GM21526 (cell line): ENCODE results near the gene BBOX1.
A peak's percentile ranks its signal among the peaks of the same experiment; 100 is the strongest.
"Not testable (repeated sequence)": the region's sequence is repeated elsewhere in the genome, so short reads cannot be mapped to it uniquely, and the experiment has no call there.

ENCODE experiments used
- ATAC-seq: cut with Tn5 transposase; IDR thresholded peaks from one replicate; pipeline ENCODE4 v1.9.1; 2021; ENCODE audit warnings: moderate library complexity; ENCODE audit not compliant: unreplicated experiment, low FRiP score

BBOX1 gene

GRCh38 chr11:27120211-27120610 is 79.6 kb downstream of the BBOX1 start:
- no peak for ATAC-seq

GRCh38 chr11:27122001-27122400 is 81.4 kb downstream of the BBOX1 start:
- no peak for ATAC-seq

DNA sequence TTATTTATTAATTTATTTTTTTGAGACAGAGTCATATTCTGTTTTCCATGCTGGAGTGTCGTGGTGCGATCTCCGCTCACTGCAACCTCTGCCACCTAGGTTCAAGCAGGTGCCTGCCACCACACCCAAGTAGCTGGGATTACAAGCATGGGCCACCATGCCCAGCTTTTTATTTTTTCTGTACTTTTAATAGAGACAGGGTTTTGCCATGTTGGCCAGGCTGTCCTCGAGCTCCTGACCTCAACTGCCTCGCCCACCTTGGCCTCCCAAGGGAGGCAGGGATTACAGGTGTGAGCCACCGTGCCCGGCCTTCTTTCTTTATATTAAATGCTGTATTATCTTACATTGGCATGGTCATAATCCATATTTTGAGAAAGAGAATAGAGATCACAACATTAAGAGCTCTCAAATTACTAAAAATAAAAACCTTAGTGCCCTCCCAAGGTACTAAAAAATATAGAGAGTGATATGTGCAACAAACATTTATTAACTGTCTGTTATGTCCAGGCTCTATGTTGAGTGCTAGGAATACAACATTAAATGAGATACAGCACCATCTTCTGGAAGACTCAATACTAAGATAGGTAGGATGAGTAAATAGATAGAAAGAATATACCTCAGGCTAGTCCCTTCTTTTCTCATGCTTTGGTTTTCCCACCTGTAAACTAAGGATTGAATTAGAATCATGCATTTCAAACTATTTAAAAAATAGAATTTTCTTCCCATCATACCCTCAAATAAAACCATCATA is 84.1 kb downstream of the BBOX1 start:
- ATAC-seq, result no peak

DNA sequence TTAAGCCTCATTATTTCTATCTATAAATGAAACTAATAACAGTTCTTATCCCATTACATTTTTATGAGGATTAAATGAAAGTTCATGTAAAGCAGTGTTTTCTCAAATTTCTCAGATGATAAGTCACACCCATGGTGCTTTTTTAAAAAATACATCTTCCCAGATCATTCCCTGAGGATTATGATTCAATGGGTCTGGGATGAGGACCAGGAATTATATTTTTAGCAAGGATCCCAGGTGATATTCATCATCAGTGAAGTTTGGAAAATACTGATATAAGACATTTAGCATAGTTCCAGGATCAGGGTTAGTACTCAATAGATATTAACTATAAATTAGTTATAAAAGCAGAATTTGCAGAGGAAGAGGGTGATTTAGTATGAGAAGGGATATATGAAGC is 89.1 kb downstream of the BBOX1 start:
- ATAC-seq, result no peak

DNA sequence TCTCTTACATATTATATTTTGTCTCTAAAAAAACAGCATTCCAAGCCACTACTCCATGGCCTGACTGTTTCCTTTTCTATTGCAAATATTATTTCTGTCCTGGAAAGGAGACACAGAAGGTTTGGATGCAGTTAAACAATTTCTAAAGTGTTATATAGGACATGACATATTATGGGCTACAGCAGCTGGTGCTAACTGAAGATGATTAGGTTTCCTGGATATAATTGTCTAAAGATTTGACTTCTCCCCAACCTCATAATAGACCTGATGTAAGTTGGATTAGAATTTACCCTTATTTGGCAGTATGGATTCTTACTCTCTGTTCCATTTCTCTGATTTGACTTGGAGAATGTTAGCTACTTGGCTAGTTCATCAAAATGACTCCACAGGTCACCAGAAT is 90.2 kb downstream of the BBOX1 start:
- no peak for ATAC-seq

DNA sequence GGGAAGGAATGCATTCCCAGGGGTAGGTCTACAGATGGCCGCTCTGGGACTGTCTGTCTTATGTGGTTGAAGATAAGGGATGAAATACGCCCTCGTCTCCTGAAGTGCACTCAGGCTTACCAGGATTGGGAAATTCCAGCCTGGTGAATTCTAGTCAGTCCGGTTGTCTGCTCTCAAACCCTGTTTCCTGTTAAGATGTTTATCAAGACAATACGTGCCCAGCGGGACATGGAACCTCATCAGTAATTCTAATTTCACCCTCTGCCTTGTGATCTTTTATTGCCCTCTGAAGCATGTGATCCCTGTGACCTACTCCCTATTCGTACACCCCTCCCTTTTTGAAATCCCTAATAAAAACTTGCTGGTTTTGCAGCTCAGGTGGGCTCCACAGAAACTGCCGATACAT is 95.3 kb downstream of the BBOX1 start:
- not testable (repeated sequence) for ATAC-seq

DNA sequence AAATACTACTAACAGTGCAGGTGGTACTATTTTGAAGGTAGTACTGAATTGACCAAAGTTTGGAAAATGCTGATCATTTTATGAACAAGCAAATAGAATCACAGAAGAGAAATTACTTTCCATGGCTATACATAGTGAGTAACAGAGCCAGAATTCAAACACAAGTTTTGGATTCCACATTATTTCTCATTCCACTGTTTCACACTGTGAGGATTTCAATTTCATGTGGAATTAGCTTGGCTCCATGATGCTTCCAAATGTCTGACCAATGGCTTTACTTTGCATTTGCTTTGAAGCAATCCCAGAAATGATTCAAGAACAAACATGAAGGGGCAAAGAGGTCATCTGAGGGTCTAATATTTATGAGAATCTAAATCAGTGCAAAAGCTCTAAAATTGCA is 98.1 kb downstream of the BBOX1 start:
- no peak for ATAC-seq

GRCh38 chr11:27139742-27140367 is 99.2 kb downstream of the BBOX1 start:
- ATAC-seq, result no peak

DNA sequence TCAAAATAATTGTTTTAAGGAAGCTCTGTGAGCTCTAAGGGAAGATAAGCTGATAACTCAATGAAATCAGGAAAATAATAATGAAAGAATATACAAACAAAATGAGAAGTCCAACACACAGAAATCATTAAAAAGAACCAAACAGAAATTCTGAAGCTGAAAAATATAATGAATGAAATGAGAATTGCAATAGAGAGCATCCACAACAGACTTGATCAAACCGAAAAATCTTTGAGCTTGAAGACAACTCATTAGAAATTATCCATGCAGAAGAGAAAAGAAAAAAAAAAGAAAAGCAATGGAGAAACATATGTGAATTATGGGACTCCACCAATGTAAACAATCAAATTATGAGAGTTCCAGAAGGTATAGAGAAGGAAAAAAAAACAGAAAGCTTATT is 101.0 kb downstream of the BBOX1 start:
- no peak for ATAC-seq

- no peak for ATAC-seq
Measured at GRCh38 chr11:27147916-27148315, 107.3 kb downstream of the BBOX1 start.

DNA sequence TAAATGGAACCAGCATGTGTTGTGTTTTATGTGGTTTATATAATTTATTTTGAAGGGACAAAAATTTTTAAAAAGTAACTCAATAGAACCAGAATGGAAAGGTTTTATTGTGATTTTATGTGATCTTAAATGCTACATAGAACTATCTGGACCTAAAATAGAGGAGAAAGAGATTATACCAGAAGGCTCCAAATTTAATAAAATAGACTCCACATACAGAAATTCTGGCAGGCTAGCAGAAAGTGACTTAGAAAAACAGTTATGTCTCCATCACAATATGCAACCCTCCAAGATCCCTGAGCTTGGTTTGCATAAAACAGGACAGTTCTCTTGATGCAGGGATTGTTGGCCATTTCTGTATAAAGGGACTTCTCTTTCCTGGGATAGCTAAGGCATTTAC is 107.9 kb downstream of the BBOX1 start:
- ATAC-seq, result no peak

DNA sequence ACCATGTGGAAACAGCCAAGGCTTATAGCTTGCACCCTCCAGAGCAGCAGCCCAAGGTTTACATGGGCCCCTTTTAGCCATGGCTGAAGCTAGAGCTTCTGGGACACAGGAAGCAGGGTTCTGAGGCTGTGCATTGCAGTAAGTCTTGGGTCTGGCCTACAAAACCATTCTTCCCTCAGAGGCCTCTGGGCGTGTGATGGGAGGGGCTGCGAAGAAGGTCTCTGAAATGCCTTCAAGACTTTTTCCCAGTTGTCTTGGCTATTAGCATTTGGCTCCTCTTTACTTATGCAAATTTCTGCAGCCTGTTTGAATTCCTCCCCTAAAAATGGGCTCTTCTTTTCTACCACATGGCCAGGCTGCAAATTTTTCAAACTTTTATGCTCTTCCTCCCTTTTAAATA is 109.5 kb downstream of the BBOX1 start:
- no peak for ATAC-seq

DNA sequence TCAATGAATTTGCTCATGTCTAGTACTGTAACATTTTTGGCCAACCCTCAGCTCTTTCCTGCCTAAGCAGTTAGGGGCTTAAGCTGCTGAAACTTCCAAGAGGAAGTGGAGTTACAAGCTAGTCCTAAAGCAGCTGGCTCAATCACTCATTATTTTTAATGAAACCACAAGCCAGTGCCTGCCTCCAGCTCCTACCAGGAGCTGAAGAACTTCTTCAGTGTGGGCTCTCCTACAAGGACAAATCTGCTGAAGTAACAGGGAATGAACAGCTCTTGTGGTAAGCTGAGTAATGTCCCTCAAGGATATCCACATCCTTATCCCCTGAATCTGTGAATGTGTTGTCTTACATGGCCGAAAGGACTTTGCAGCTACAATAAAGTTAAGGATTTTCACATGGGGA is 112.5 kb downstream of the BBOX1 start:
- no peak for ATAC-seq

DNA sequence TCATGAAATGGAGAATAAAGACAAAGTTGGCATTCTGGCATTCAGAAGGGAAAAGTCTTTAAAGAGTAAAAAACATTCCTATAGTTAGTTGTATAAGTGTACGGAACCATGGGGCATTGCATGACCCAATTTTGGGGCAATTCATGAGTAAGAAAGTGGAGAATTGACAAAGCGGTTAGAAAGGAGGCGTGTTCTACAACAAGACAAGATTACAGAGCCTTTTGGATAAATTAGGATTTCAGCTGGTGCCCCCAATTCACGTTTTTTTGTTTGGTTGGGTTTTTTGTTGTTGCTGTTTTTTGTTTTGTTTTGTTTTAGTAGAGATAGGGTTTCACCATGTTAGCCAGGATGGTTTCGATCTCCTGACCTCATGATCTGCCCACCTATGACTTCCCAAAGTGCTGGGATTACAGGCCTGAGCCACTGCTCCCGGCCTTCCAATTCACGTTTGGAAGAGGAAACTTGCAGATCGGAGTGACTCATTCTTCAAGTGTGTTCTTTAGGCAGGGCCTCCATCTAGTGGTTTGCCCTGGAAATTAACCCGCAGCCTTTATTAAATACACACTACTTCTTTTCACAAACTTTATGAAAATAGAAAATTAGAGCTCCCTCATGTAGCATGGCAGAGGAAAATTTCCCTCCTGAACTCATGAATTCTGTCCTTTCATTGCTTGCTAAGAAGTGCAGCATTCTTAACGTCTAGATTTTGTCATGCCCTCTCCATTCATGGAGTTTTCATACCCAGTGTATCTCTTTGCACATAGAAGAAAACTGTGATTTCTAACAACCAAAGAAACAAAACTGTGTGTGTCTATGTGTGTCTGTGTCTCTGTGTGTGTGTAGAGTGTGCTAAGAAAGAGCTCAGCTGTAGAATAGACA is 118.1 kb downstream of the BBOX1 start:
- ATAC-seq, result peak; percentile 87

- no peak for ATAC-seq
Measured at GRCh38 chr11:27159335-27159679, 118.7 kb downstream of the BBOX1 start.

GRCh38 chr11:27161071-27161470 is 120.5 kb downstream of the BBOX1 start:
- ATAC-seq, result no peak

GRCh38 chr11:27162237-27162636 is 121.6 kb downstream of the BBOX1 start:
- no peak for ATAC-seq

DNA sequence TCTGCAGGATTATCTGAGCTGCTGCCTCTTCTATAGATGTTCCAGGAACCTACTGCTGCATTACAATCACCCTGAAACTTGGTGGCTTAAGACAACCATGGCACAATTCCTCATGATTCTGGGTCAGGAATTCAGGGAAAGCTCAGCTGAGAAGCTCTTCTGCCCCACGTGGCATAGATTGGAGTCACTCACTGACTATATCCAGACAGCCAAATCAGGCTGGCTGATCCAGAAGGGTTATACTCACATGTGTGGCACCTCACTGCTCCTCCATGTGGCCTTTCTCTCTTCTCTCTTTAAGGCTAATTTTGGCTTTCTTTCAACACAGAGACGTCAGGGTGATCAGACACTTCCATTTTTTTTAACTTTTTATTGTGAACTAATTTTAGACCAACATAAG is 125.5 kb downstream of the BBOX1 start:
- ATAC-seq, result no peak

GRCh38 chr11:27171376-27171958 is 130.9 kb downstream of the BBOX1 start:
- no peak for ATAC-seq

- ATAC-seq, result no peak
Measured at GRCh38 chr11:27173545-27173944, 132.9 kb downstream of the BBOX1 start.

DNA sequence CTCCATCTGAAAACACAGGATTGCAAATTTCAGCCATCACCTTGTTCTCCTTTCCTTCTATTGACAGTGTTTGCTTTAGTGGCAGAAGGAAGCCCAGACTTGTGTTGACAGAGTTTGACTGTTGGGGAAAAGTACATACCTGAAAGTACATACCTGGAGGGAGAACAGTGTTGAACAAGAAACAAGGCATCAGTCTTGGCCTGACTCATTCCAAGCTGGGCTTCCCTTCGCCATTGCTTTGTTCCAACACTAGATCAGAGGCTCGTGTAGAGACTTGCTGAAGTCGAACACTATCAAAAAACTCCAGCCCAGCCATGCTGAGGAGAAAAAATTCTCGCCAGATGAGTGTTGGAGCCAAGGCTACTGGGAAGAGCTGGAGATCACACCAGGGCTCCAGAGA is 133.4 kb downstream of the BBOX1 start:
- no peak for ATAC-seq
